GM23338 (cell line): ENCODE results near the gene CYB5B. TPM values are rescaled to one million over a fixed set of nuclear protein-coding genes. Genes with fewer than 3 reads are reported as not detected.

Source experiments
- ATAC-seq: fragments of 200-7000 bp; cut with Tn5 transposase; 3 replicates; pipeline ENCODE4 v1.9.1; 2020
- DNase-seq: peaks from one replicate; pipeline ENCODE4 v3.0.0-alpha.2; 2015; ENCODE audit warnings: low spot score
- H2AFZ ChIP-seq: fragments of 200-600 bp; sonication (generic); 2 replicates; pipeline ENCODE4 v1.8.0; 2016; ENCODE audit warnings: antibody characterized with exemption, mild to moderate bottlenecking, moderate library complexity
- H3F3A ChIP-seq: fragments of 200-600 bp; sonication (generic); replicated peaks from 2 replicates; pipeline ENCODE4 v1.8.0; 2017; ENCODE audit warnings: antibody characterized with exemption, mixed run types, low read depth
- H3K27ac ChIP-seq: fragments of 200-600 bp; sonication (generic); 2 replicates; pipeline ENCODE4 v1.6.1; 2016; ENCODE audit warnings: low read depth
- H3K27me3 ChIP-seq: fragments of 200-600 bp; sonication (generic); 2 replicates; pipeline ENCODE4 v1.8.0; 2016; ENCODE audit warnings: mild to moderate bottlenecking, mixed run types, moderate library complexity; ENCODE audit not compliant: insufficient read depth
- H3K36me3 ChIP-seq: fragments of 200-600 bp; sonication (generic); 2 replicates; pipeline ENCODE4 v1.8.0; 2016; ENCODE audit warnings: mild to moderate bottlenecking; ENCODE audit not compliant: insufficient read depth
- H3K4me1 ChIP-seq: fragments of 200-600 bp; sonication (generic); 2 replicates; pipeline ENCODE4 v1.8.0; 2016; ENCODE audit warnings: mild to moderate bottlenecking, moderate library complexity; ENCODE audit not compliant: insufficient read depth
- H3K4me2 ChIP-seq: fragments of 200-600 bp; sonication (generic); 2 replicates; pipeline ENCODE4 v1.7.1; 2017; ENCODE audit warnings: mixed run types
- H3K4me3 ChIP-seq: fragments of 200-600 bp; sonication (generic); 2 replicates; pipeline ENCODE4 v1.6.1; 2016; ENCODE audit warnings: mixed run types
- H3K79me2 ChIP-seq: fragments of 200-600 bp; sonication (generic); replicated peaks from 2 replicates; pipeline ENCODE4 v1.8.0; 2017; ENCODE audit warnings: mild to moderate bottlenecking; ENCODE audit not compliant: insufficient read depth
- H3K9me2 ChIP-seq: fragments of 200-600 bp; sonication (generic); 2 replicates; pipeline ENCODE4 v1.8.0; 2017; ENCODE audit not compliant: insufficient read depth
- H4K20me1 ChIP-seq: fragments of 200-600 bp; sonication (generic); replicated peaks from 2 replicates; pipeline ENCODE4 v1.8.0; 2017; ENCODE audit warnings: mild to moderate bottlenecking; ENCODE audit not compliant: insufficient read depth
- H3K27ac Mint-ChIP-seq: 2 replicates; pipeline ENCODE4 v1.8.0; 2020; ENCODE audit warnings: inconsistent platforms, mild to moderate bottlenecking, moderate library complexity, mixed read lengths
- H3K27me3 Mint-ChIP-seq: 3 replicates; pipeline ENCODE4 v1.8.0; 2022; ENCODE audit warnings: low read depth, mild to moderate bottlenecking, moderate library complexity, mixed read lengths, inconsistent platforms; ENCODE audit not compliant: insufficient read depth, poor library complexity
- H3K36me3 Mint-ChIP-seq: 3 replicates; pipeline ENCODE4 v1.8.0; 2021; ENCODE audit warnings: low read depth, mild to moderate bottlenecking, inconsistent platforms, moderate library complexity, mixed read lengths
- H3K4me1 Mint-ChIP-seq: 3 replicates; pipeline ENCODE4 v1.8.0; 2020; ENCODE audit warnings: mild to moderate bottlenecking, inconsistent platforms, mixed read lengths
- H3K4me3 Mint-ChIP-seq: 3 replicates; pipeline ENCODE4 v1.8.0; 2021; ENCODE audit warnings: moderate library complexity, mild to moderate bottlenecking, inconsistent platforms, mixed read lengths
- H3K9me3 Mint-ChIP-seq: 3 replicates; pipeline ENCODE4 v1.8.0; 2020; ENCODE audit warnings: moderate library complexity, mild to moderate bottlenecking, inconsistent platforms, mixed read lengths
- CREB1 ChIP-seq: fragments of 250-450 bp; sonication (Bioruptor Pico); IDR thresholded peaks from 2 replicates; pipeline ENCODE4 v1.5.0; 2020; ENCODE audit warnings: low read depth, mild to moderate bottlenecking, moderate library complexity
- EZH2 ChIP-seq: fragments of 200-600 bp; sonication (generic); IDR thresholded peaks from one replicate; pipeline ENCODE4 v1.8.0; 2017; ENCODE audit warnings: antibody characterized with exemption, mild to moderate bottlenecking, low read depth; ENCODE audit not compliant: unreplicated experiment
- EZH2phosphoT487 ChIP-seq: fragments of 200-600 bp; sonication (generic); IDR thresholded peaks from one replicate; pipeline ENCODE4 v1.8.1; 2018; ENCODE audit warnings: antibody characterized with exemption; ENCODE audit not compliant: unreplicated experiment
- JUNB ChIP-seq: IDR thresholded peaks from one replicate; pipeline ENCODE4 v1.6.1; 2016; ENCODE audit warnings: antibody characterized with exemption; ENCODE audit not compliant: unreplicated experiment
- NANOG ChIP-seq: IDR thresholded peaks from 2 replicates; pipeline ENCODE4 v1.6.1; 2016; ENCODE audit warnings: antibody characterized with exemption, borderline replicate concordance
- POLR2AphosphoS5 ChIP-seq: IDR thresholded peaks from 2 replicates; pipeline ENCODE4 v1.6.1; 2016; ENCODE audit warnings: antibody characterized with exemption, low read depth
- STAT1 ChIP-seq: IDR thresholded peaks from one replicate; pipeline ENCODE4 v1.6.1; 2016; ENCODE audit warnings: antibody characterized with exemption; ENCODE audit not compliant: unreplicated experiment
- ZNF114 ChIP-seq: fragments of 250-450 bp; sonication (Bioruptor Pico); IDR thresholded peaks from 2 replicates; pipeline ENCODE4 v1.5.0; 2020; ENCODE audit warnings: mild to moderate bottlenecking, moderate library complexity
- ZNF331 ChIP-seq: fragments of 250-450 bp; sonication (Bioruptor Pico); IDR thresholded peaks from 2 replicates; pipeline ENCODE4 v1.5.0; 2020; ENCODE audit warnings: low read depth, mild to moderate bottlenecking, moderate library complexity
- polyA plus RNA-seq: library from polyadenylated mRNA; unstranded; fragments of >200 nt; fragmentation: Nextera tagmentation; extraction: Ambion mirVana; gene quantifications from 2 replicates; pipeline ENCODE4 v1.2.1, GENCODE V29; 2016
- total RNA-seq: library from RNA; depleted of rRNA; stranded (reverse); fragments of >200 nt; shearing (Covaris generic); gene quantifications from 2 replicates; pipeline ENCODE4 v1.2.3, GENCODE V29; 2014
- TF ChIP-seq, protein P1 (sequence below), 2 experiments: fragments of 200-600 bp in 1 of 2; sonication (generic) in 1 of 2; conservative IDR thresholded peaks; 2 replicates each; pipeline versions ENCODE4 v1.5.1 to v1.6.1; 2016 to 2017; ENCODE audit warnings: antibody characterized with exemption in 2 of 2, low read depth in 2 of 2, mild to moderate bottlenecking in 2 of 2, moderate library complexity in 1 of 2
- TF ChIP-seq, protein P2 (sequence below): fragments of 250-450 bp; sonication (Bioruptor Pico); IDR thresholded peaks from 2 replicates; pipeline ENCODE4 v1.5.0; 2020; ENCODE audit warnings: mild to moderate bottlenecking, moderate library complexity
- TF ChIP-seq, protein P3 (sequence below): IDR thresholded peaks from one replicate; pipeline ENCODE4 v1.6.1; 2018; ENCODE audit warnings: antibody characterized with exemption; ENCODE audit not compliant: unreplicated experiment
- TF ChIP-seq, protein P4 (sequence below): IDR thresholded peaks from 2 replicates; pipeline ENCODE4 v1.6.1; 2016; ENCODE audit warnings: antibody characterized with exemption

The CYB5B gene
- total and polyA plus RNA-seq, 2 experiments from 2014 or later = 72.0 to 110 TPM

DNA sequence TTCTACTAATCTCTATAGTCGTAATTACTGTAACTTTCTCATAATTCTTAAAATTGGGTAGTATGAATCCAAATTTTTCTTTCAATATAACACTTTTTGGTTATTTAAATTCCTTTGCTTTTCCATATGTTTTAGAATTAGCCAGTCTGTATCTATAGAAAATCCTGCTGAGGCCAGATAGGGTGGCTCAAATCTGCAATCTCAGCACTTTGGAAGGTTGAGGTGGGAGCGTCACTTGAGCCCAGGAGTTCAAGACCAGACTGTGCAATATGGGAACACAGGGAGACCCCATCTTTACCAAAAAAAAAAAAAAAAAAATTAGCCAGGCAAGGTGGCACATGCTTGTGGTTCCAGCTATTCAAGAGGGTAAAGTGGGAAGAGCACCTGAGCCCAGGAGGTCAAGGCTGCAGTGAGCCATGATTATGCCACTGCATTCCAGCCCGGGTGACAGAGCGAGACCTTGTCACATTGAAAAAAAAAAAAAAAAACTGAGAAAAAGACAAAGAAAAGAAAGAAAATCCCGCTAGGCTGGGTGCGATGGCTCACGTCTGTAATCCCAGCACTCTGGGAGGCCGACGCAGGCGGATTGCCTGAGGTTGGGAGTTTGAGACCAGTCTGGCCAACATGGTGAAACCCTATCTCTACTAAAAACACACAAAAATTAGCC is 47.9 kb upstream of the CYB5B start:
- H3K27me3 ChIP-seq = no peaks in the 10 kb centered on the region
- no peaks in the 10 kb centered on the region for H3K9me3 Mint-ChIP-seq
- H3K36me3 ChIP-seq = peaks cover 34% of the 10 kb centered on the region
- H3K9me2 ChIP-seq = no peaks in the 10 kb centered on the region
- no peaks in the 10 kb centered on the region for H3F3A ChIP-seq
- peaks cover 42% of the 10 kb centered on the region; the same call in 2 of the 3 replicates for H3K36me3 Mint-ChIP-seq
- no peak overlapping the region for H3K27ac Mint-ChIP-seq
- H3K4me2 ChIP-seq = no peak overlapping the region
- TF ChIP-seq, protein P1, sequence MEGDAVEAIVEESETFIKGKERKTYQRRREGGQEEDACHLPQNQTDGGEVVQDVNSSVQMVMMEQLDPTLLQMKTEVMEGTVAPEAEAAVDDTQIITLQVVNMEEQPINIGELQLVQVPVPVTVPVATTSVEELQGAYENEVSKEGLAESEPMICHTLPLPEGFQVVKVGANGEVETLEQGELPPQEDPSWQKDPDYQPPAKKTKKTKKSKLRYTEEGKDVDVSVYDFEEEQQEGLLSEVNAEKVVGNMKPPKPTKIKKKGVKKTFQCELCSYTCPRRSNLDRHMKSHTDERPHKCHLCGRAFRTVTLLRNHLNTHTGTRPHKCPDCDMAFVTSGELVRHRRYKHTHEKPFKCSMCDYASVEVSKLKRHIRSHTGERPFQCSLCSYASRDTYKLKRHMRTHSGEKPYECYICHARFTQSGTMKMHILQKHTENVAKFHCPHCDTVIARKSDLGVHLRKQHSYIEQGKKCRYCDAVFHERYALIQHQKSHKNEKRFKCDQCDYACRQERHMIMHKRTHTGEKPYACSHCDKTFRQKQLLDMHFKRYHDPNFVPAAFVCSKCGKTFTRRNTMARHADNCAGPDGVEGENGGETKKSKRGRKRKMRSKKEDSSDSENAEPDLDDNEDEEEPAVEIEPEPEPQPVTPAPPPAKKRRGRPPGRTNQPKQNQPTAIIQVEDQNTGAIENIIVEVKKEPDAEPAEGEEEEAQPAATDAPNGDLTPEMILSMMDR (conservative IDR thresholded peaks at IDR 0.05; ENCODE audit: low read depth in 2 of 2) = no peak
- TF ChIP-seq STAT1 (no peak), EZH2 (no peak), ZNF331 (CRISPR knock-in tag) (no peak), EZH2phosphoT487 (no peak), JUNB (no peak), CREB1 (CRISPR knock-in tag) (no peak), POLR2AphosphoS5 (no peak), NANOG (no peak), ZNF114 (CRISPR knock-in tag) (no peak)
- TF ChIP-seq, protein P2, sequence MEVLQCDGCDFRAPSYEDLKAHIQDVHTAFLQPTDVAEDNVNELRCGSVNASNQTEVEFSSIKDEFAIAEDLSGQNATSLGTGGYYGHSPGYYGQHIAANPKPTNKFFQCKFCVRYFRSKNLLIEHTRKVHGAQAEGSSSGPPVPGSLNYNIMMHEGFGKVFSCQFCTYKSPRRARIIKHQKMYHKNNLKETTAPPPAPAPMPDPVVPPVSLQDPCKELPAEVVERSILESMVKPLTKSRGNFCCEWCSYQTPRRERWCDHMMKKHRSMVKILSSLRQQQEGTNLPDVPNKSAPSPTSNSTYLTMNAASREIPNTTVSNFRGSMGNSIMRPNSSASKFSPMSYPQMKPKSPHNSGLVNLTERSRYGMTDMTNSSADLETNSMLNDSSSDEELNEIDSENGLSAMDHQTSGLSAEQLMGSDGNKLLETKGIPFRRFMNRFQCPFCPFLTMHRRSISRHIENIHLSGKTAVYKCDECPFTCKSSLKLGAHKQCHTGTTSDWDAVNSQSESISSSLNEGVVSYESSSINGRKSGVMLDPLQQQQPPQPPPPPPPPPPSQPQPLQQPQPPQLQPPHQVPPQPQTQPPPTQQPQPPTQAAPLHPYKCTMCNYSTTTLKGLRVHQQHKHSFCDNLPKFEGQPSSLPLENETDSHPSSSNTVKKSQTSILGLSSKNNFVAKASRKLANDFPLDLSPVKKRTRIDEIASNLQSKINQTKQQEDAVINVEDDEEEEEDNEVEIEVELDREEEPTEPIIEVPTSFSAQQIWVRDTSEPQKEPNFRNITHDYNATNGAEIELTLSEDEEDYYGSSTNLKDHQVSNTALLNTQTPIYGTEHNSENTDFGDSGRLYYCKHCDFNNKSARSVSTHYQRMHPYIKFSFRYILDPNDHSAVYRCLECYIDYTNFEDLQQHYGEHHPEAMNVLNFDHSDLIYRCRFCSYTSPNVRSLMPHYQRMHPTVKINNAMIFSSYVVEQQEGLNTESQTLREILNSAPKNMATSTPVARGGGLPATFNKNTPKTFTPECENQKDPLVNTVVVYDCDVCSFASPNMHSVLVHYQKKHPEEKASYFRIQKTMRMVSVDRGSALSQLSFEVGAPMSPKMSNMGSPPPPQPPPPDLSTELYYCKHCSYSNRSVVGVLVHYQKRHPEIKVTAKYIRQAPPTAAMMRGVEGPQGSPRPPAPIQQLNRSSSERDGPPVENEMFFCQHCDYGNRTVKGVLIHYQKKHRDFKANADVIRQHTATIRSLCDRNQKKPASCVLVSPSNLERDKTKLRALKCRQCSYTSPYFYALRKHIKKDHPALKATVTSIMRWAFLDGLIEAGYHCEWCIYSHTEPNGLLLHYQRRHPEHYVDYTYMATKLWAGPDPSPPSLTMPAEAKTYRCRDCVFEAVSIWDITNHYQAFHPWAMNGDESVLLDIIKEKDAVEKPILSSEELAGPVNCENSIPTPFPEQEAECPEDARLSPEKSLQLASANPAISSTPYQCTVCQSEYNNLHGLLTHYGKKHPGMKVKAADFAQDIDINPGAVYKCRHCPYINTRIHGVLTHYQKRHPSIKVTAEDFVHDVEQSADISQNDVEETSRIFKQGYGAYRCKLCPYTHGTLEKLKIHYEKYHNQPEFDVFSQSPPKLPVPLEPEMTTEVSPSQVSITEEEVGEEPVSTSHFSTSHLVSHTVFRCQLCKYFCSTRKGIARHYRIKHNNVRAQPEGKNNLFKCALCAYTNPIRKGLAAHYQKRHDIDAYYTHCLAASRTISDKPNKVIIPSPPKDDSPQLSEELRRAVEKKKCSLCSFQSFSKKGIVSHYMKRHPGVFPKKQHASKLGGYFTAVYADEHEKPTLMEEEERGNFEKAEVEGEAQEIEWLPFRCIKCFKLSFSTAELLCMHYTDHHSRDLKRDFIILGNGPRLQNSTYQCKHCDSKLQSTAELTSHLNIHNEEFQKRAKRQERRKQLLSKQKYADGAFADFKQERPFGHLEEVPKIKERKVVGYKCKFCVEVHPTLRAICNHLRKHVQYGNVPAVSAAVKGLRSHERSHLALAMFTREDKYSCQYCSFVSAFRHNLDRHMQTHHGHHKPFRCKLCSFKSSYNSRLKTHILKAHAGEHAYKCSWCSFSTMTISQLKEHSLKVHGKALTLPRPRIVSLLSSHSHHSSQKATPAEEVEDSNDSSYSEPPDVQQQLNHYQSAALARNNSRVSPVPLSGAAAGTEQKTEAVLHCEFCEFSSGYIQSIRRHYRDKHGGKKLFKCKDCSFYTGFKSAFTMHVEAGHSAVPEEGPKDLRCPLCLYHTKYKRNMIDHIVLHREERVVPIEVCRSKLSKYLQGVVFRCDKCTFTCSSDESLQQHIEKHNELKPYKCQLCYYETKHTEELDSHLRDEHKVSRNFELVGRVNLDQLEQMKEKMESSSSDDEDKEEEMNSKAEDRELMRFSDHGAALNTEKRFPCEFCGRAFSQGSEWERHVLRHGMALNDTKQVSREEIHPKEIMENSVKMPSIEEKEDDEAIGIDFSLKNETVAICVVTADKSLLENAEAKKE (CRISPR knock-in tag) = no peak
- TF ChIP-seq, protein P3, sequence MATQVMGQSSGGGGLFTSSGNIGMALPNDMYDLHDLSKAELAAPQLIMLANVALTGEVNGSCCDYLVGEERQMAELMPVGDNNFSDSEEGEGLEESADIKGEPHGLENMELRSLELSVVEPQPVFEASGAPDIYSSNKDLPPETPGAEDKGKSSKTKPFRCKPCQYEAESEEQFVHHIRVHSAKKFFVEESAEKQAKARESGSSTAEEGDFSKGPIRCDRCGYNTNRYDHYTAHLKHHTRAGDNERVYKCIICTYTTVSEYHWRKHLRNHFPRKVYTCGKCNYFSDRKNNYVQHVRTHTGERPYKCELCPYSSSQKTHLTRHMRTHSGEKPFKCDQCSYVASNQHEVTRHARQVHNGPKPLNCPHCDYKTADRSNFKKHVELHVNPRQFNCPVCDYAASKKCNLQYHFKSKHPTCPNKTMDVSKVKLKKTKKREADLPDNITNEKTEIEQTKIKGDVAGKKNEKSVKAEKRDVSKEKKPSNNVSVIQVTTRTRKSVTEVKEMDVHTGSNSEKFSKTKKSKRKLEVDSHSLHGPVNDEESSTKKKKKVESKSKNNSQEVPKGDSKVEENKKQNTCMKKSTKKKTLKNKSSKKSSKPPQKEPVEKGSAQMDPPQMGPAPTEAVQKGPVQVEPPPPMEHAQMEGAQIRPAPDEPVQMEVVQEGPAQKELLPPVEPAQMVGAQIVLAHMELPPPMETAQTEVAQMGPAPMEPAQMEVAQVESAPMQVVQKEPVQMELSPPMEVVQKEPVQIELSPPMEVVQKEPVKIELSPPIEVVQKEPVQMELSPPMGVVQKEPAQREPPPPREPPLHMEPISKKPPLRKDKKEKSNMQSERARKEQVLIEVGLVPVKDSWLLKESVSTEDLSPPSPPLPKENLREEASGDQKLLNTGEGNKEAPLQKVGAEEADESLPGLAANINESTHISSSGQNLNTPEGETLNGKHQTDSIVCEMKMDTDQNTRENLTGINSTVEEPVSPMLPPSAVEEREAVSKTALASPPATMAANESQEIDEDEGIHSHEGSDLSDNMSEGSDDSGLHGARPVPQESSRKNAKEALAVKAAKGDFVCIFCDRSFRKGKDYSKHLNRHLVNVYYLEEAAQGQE = no peak
- TF ChIP-seq, protein P4, sequence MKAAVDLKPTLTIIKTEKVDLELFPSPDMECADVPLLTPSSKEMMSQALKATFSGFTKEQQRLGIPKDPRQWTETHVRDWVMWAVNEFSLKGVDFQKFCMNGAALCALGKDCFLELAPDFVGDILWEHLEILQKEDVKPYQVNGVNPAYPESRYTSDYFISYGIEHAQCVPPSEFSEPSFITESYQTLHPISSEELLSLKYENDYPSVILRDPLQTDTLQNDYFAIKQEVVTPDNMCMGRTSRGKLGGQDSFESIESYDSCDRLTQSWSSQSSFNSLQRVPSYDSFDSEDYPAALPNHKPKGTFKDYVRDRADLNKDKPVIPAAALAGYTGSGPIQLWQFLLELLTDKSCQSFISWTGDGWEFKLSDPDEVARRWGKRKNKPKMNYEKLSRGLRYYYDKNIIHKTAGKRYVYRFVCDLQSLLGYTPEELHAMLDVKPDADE = no peak
- H3K4me1 Mint-ChIP-seq = no peaks in the 10 kb centered on the region
- H3K79me2 ChIP-seq = peaks cover 9% of the 10 kb centered on the region
- H3K27me3 Mint-ChIP-seq = peaks cover 2% of the 10 kb centered on the region
- no peaks in the 10 kb centered on the region for H3K4me1 ChIP-seq
- H2AFZ ChIP-seq = no peak overlapping the region
- no peak overlapping the region for H3K4me3 Mint-ChIP-seq
- no peak overlapping the region for H3K27ac ChIP-seq
- no peak overlapping the region for H3K4me3 ChIP-seq
- DNase-seq (no peak), ATAC-seq (no peak)
- H4K20me1 ChIP-seq = peaks cover 14% of the 10 kb centered on the region
